Osteoblast (primary cell): Measurements from ENCODE around the gene SLC6A14. TPM values are rescaled to one million over a fixed set of nuclear protein-coding genes. Genes with fewer than 3 reads are reported as not detected.

Experiments used
- DNase-seq: peaks from one replicate; pipeline ENCODE4 v3.0.0; 2011; ENCODE audit warnings: low spot score, mixed read lengths; ENCODE audit not compliant: insufficient read length; ENCODE audit errors: missing footprints
- H2AFZ ChIP-seq: 2 replicates; pipeline ENCODE4 v1.6.0; 2011; ENCODE audit warnings: mild to moderate bottlenecking, low read length
- H3K27ac ChIP-seq: 2 replicates; pipeline ENCODE4 v1.5.1; 2011; ENCODE audit warnings: mild to moderate bottlenecking, low read depth, low read length, moderate library complexity
- H3K27me3 ChIP-seq: 2 replicates; pipeline ENCODE4 v1.6.0; 2012; ENCODE audit warnings: mild to moderate bottlenecking, control low read depth, inconsistent platforms, low read length, moderate library complexity; ENCODE audit not compliant: insufficient read depth
- H3K36me3 ChIP-seq: 2 replicates; pipeline ENCODE4 v1.5.1; 2011; ENCODE audit warnings: mild to moderate bottlenecking, low read length, control low read depth, moderate library complexity; ENCODE audit not compliant: insufficient read depth
- H3K4me1 ChIP-seq: 2 replicates; pipeline ENCODE4 v1.5.1; 2011; ENCODE audit warnings: mild to moderate bottlenecking, low read length, control low read depth, moderate library complexity; ENCODE audit not compliant: insufficient read depth
- H3K4me2 ChIP-seq: 2 replicates; pipeline ENCODE4 v1.6.0; 2011; ENCODE audit warnings: mild to moderate bottlenecking, low read length; ENCODE audit not compliant: insufficient read depth
- H3K4me3 ChIP-seq: fragments of 200-600 bp; sonication (generic); 3 replicates; pipeline ENCODE4 v1.5.1; 2012; ENCODE audit warnings: mild to moderate bottlenecking, low read length, inconsistent platforms; ENCODE audit not compliant: insufficient read depth
- H3K79me2 ChIP-seq: 2 replicates; pipeline ENCODE4 v1.6.0; 2012; ENCODE audit warnings: mild to moderate bottlenecking, low read length, control low read depth, inconsistent platforms; ENCODE audit not compliant: insufficient read depth
- H3K9me3 ChIP-seq: 2 replicates; pipeline ENCODE4 v1.5.1; 2011; ENCODE audit warnings: low read depth, low read length, control low read depth
- H4K20me1 ChIP-seq: 2 replicates; pipeline ENCODE4 v1.6.0; 2012; ENCODE audit warnings: mild to moderate bottlenecking, low read length, control low read depth; ENCODE audit not compliant: insufficient read depth
- CTCF ChIP-seq: IDR thresholded peaks from 2 replicates; pipeline ENCODE4 v1.5.1; 2011; ENCODE audit warnings: mild to moderate bottlenecking, low read depth, low read length, moderate library complexity; ENCODE audit errors: extremely low read depth
- total RNA-seq: library from RNA; depleted of rRNA; stranded (reverse); fragments of >200 nt; gene quantifications from 2 replicates; pipeline ENCODE4 v1.2.3, GENCODE V29; 2012

SLC6A14 gene
- total RNA-seq, 1 donor = not detected

- Histone ChIP-seq H3K4me1 (no peaks in the 10 kb centered on the region), H3K4me2 (no peak overlapping the region), H3K27ac (no peak overlapping the region), H3K27me3 (no peaks in the 10 kb centered on the region), H2AFZ (no peak overlapping the region), H3K36me3 (no peaks in the 10 kb centered on the region), H4K20me1 (no peaks in the 10 kb centered on the region), H3K79me2 (no peaks in the 10 kb centered on the region), H3K4me3 (no peak overlapping the region), H3K9me3 (no peaks in the 10 kb centered on the region)
- no peak for DNase-seq
- TF ChIP-seq CTCF = no peak
These were observed 809 bp upstream of the SLC6A14 start for GRCh38 chrX:116435597-116435996.

DNA sequence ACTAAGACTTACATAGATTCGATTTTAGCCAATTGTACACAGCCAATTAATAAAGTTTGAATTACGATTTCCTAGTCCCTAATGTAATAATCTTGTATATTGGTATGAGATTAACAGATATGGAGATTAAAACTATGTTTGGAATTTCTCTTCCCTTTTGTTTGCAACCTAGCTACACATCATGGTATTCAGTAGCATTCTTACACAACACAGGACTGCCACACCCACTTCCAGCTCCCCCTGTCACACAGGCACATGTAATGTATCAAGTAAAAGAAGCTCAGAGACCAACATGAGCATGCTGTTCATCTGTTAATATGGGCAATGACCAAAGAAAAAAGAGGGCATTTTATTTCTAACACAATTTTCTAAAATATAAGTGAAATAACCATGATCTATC, 12.8 kb downstream of the SLC6A14 start:
- Histone ChIP-seq H3K36me3 (no peaks in the 10 kb centered on the region), H3K4me3 (no peak overlapping the region), H3K27ac (no peak overlapping the region), H3K4me2 (no peak overlapping the region), H3K4me1 (no peaks in the 10 kb centered on the region), H3K27me3 (no peaks in the 10 kb centered on the region), H2AFZ (no peak overlapping the region), H3K9me3 (no peaks in the 10 kb centered on the region), H4K20me1 (no peaks in the 10 kb centered on the region), H3K79me2 (no peaks in the 10 kb centered on the region)
- no peak for TF ChIP-seq CTCF
- no peak for DNase-seq

DNA sequence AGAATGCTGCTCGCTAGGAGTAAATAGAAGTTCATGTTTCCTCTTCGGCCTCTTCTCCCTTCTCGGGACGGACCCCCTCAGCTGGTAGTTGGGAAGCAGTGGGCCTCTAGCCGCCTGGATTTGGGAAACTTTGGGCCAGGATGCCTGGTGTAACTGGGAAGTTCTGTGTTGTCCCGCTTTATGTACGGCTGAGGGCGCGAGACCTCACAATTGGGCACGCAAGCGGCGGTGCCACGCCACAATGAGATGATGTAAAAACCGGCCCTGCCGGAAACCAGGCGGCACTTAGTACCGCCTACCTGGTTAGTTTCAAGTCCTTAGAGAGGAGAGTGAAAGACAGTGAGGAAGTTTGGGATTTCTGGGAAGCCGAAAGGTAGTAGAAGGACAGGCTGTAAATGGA, 26.4 kb downstream of the SLC6A14 start, which contains the start of gene CT83:
TSS of gene CT83 (minus strand) at position 155 of the 400 bp plus-strand sequence. CDS start at position 35, 120 bp downstream.
- Histone ChIP-seq H2AFZ (no peak within 1 kb of the TSS), H4K20me1 (no peaks in the 10 kb centered on the region), H3K27ac (no peak within 1 kb of the TSS), H3K27me3 (no peaks in the 10 kb centered on the region), H3K9me3 (no peaks in the 10 kb centered on the region), H3K4me2 (no peak within 1 kb of the TSS), H3K4me3 (no peak within 1 kb of the TSS), H3K36me3 (no peaks in the 10 kb centered on the region), H3K4me1 (no peaks in the 10 kb centered on the region), H3K79me2 (no peaks in the 10 kb centered on the region)
- no peak for TF ChIP-seq CTCF
- no peak for DNase-seq

- Histone ChIP-seq H2AFZ (no peak overlapping the region), H3K9me3 (no peaks in the 10 kb centered on the region), H3K27ac (no peak overlapping the region), H3K4me2 (no peak overlapping the region), H4K20me1 (no peaks in the 10 kb centered on the region), H3K36me3 (no peaks in the 10 kb centered on the region), H3K27me3 (no peaks in the 10 kb centered on the region), H3K4me3 (no peak overlapping the region), H3K79me2 (no peaks in the 10 kb centered on the region), H3K4me1 (no peaks in the 10 kb centered on the region)
- TF ChIP-seq CTCF = no peak
- no peak for DNase-seq
These were observed 43.7 kb downstream of the SLC6A14 start for GRCh38 chrX:116480059-116480458.
